OCI-LY7 (cell line): ENCODE results near the gene CEP112. TPM values are rescaled to one million over a fixed set of nuclear protein-coding genes. Genes with fewer than 3 reads are reported as not detected.

ENCODE experiments used
- BruUV-seq: library from RNA; stranded (reverse); fragments of 400-500 nt; replicated peaks from 2 replicates; lab custom pipeline; 2021; lab: Mats Ljungman, UMichigan
- CTCF ChIA-PET: fragments of 300-600 bp; sonication (Branson Sonifier 250); formaldehyde crosslinking; loops from one replicate; lab custom pipeline; 2022; ENCODE audit warnings: antibody characterized with exemption; ENCODE audit not compliant: unreplicated experiment; lab: Charles Lee
- POLR2A ChIA-PET: fragments of 300-600 bp; sonication (Branson Sonifier 250); formaldehyde crosslinking; loops from one replicate; lab custom pipeline; 2022; ENCODE audit warnings: antibody characterized with exemption; lab: Charles Lee
- DNase-seq: peaks from one replicate; pipeline ENCODE4 v3.0.0-alpha.2; 2015; ENCODE audit warnings: low spot score
- H2AFZ ChIP-seq: fragments of 200-600 bp; sonication (generic), shearing (Covaris generic); 2 replicates; pipeline ENCODE4 v1.6.1; 2014; ENCODE audit warnings: mild to moderate bottlenecking, antibody characterized with exemption, low read length, moderate library complexity
- H3K27ac ChIP-seq: fragments of 200-600 bp; sonication (generic); 2 replicates; pipeline ENCODE4 v1.5.1; 2014; ENCODE audit warnings: mixed run types, low read depth, mild to moderate bottlenecking, moderate library complexity, low read length, inconsistent platforms; ENCODE audit not compliant: poor library complexity, severe bottlenecking
- H3K36me3 ChIP-seq: fragments of 200-600 bp; sonication (generic); 2 replicates; pipeline ENCODE4 v1.6.1; 2014; ENCODE audit warnings: mild to moderate bottlenecking, antibody characterized with exemption, low read length, moderate library complexity, mixed read lengths; ENCODE audit not compliant: insufficient read depth
- H3K4me1 ChIP-seq: fragments of 200-600 bp; sonication (generic); 2 replicates; pipeline ENCODE4 v1.5.1; 2014; ENCODE audit warnings: mild to moderate bottlenecking, low read length; ENCODE audit not compliant: insufficient read depth, poor library complexity, severe bottlenecking
- H3K4me2 ChIP-seq: fragments of 200-600 bp; sonication (generic); 2 replicates; pipeline ENCODE4 v1.6.1; 2014; ENCODE audit warnings: mild to moderate bottlenecking, low read length
- H3K4me3 ChIP-seq: fragments of 200-600 bp; sonication (generic); 2 replicates; pipeline ENCODE4 v1.5.1; 2014; ENCODE audit warnings: mild to moderate bottlenecking, low read depth, low read length; ENCODE audit not compliant: poor library complexity, severe bottlenecking
- H3K79me2 ChIP-seq: fragments of 200-600 bp; sonication (generic); 2 replicates; pipeline ENCODE4 v1.6.1; 2016; ENCODE audit warnings: low read depth, mild to moderate bottlenecking, low read length, moderate library complexity, mixed read lengths; ENCODE audit not compliant: insufficient read depth
- H3K9me2 ChIP-seq: fragments of 200-600 bp; sonication (generic); 2 replicates; pipeline ENCODE4 v1.6.1; 2016; ENCODE audit warnings: mild to moderate bottlenecking, low read length, mixed read lengths; ENCODE audit not compliant: insufficient read depth
- H3K9me3 ChIP-seq: fragments of 200-600 bp; sonication (generic); 2 replicates; pipeline ENCODE4 v1.6.1; 2014; ENCODE audit warnings: mild to moderate bottlenecking, mixed run types, low read length, mixed read lengths
- H4K20me1 ChIP-seq: fragments of 200-600 bp; sonication (generic); 2 replicates; pipeline ENCODE4 v1.6.1; 2014; ENCODE audit warnings: mild to moderate bottlenecking, antibody characterized with exemption, low read length, moderate library complexity, mixed read lengths; ENCODE audit not compliant: insufficient read depth
- EZH2phosphoT487 ChIP-seq: fragments of 200-600 bp; sonication (generic); IDR thresholded peaks from 2 replicates; pipeline ENCODE4 v1.6.1; 2018; ENCODE audit warnings: low read depth, borderline replicate concordance, mild to moderate bottlenecking, mixed run types, antibody characterized with exemption, low read length, moderate library complexity, mixed read lengths
- intact Hi-C: fragments of 100-400 bp; cut with micrococcal nuclease; formaldehyde crosslinking; loops from one replicate; pipeline ENCODE4 v1.10.0; 2022; ENCODE audit not compliant: unreplicated experiment
- total RNA-seq, 2 experiments: library from RNA; depleted of rRNA in 1 of 2; stranded (reverse); fragments of >200 nt in 1 of 2; shearing (Covaris generic) in 1 of 2; gene quantifications; 2 replicates each; pipeline ENCODE4 v1.2.3, GENCODE V29; 2014 to 2022
- TF ChIP-seq, protein P1 (sequence below): fragments of 200-600 bp; sonication (generic); conservative IDR thresholded peaks from 2 replicates; pipeline ENCODE4 v1.5.1; 2014; ENCODE audit warnings: mild to moderate bottlenecking, antibody characterized with exemption, low read length, moderate library complexity, mixed read lengths

CEP112 gene
- total RNA-seq, 2 experiments from 2014 or later: 2.7 to 6.9 TPM

DNA sequence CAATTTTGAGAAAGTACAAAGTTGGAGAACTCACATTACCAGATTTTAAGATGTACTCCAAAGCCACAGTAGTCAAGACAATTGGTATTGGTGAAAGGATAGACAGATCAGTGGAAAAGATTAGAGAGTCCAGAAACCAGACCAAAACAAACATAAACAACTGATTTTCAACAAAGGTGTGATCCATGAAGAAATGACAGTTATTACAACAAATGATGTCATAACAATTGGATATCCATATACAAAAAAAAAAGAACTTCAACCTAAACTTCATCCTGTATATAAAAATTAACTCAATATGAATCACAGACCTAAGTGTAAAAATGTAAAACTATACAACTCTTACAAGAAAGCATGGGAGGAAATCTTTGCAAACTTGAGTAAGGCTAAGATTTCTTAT is 8.4 kb downstream of the CEP112 start:
- H3K9me3 ChIP-seq: no peaks in the 10 kb centered on the region
- CTCF ChIA-PET: no interaction called here
- TF ChIP-seq, protein P1, sequence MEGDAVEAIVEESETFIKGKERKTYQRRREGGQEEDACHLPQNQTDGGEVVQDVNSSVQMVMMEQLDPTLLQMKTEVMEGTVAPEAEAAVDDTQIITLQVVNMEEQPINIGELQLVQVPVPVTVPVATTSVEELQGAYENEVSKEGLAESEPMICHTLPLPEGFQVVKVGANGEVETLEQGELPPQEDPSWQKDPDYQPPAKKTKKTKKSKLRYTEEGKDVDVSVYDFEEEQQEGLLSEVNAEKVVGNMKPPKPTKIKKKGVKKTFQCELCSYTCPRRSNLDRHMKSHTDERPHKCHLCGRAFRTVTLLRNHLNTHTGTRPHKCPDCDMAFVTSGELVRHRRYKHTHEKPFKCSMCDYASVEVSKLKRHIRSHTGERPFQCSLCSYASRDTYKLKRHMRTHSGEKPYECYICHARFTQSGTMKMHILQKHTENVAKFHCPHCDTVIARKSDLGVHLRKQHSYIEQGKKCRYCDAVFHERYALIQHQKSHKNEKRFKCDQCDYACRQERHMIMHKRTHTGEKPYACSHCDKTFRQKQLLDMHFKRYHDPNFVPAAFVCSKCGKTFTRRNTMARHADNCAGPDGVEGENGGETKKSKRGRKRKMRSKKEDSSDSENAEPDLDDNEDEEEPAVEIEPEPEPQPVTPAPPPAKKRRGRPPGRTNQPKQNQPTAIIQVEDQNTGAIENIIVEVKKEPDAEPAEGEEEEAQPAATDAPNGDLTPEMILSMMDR: no peak
- TF ChIP-seq EZH2phosphoT487: no peak
- no peaks in the 10 kb centered on the region for H3K9me2 ChIP-seq
- no peak for DNase-seq
- H3K79me2 ChIP-seq: no peaks in the 10 kb centered on the region
- H3K4me3 ChIP-seq: no peak overlapping the region
- no peaks in the 10 kb centered on the region for H4K20me1 ChIP-seq
- H3K36me3 ChIP-seq: peaks cover 8% of the 10 kb centered on the region; the same call in 1 of the 2 replicates
- no peak overlapping the region for H2AFZ ChIP-seq
- BruUV-seq: no TSS peak
- H3K4me1 ChIP-seq: peaks cover 6% of the 10 kb centered on the region
- H3K4me2 ChIP-seq: no peak overlapping the region
- H3K27ac ChIP-seq: no peak overlapping the region
- POLR2A ChIA-PET: interaction anchor here (1.2 kb wide), 1 partner anchor 10 kb away, joined by 4 read pairs; no protein-coding TSS in a partner anchor
- intact Hi-C loops: no loop called here

DNA sequence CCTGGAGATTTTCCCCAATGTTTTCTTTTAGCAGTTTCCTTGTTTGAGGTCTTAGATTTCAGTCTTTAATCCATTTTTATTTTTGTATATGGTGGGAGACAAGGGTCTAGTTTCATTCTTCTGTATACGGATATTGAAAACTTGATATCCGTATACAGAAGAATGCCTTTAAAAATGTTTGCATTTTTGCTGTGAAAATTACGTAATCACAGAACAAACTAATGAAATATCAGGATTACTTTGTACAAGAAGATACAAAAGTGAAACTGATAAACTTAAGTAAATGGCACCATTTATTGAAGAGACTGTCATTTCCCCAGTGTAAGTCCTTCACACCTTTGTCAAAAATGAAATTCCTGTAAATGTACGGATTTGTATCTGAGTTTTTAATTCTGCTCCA is 13.3 kb downstream of the CEP112 start:
- no peaks in the 10 kb centered on the region for H3K4me1 ChIP-seq
- POLR2A ChIA-PET: no interaction called here
- DNase-seq: no peak
- no peaks in the 10 kb centered on the region for H4K20me1 ChIP-seq
- no peak overlapping the region for H3K4me2 ChIP-seq
- no peaks in the 10 kb centered on the region for H3K9me3 ChIP-seq
- no peaks in the 10 kb centered on the region for H3K9me2 ChIP-seq
- H3K4me3 ChIP-seq: no peak overlapping the region
- no TSS peak for BruUV-seq
- H3K79me2 ChIP-seq: no peaks in the 10 kb centered on the region
- no peak overlapping the region for H3K27ac ChIP-seq
- TF ChIP-seq EZH2phosphoT487: no peak
- TF ChIP-seq, protein P1: no peak
- H3K36me3 ChIP-seq: peaks cover 8% of the 10 kb centered on the region; the same call in 1 of the 2 replicates
- CTCF ChIA-PET: no interaction called here
- intact Hi-C loops: no loop called here
- no peak overlapping the region for H2AFZ ChIP-seq

DNA sequence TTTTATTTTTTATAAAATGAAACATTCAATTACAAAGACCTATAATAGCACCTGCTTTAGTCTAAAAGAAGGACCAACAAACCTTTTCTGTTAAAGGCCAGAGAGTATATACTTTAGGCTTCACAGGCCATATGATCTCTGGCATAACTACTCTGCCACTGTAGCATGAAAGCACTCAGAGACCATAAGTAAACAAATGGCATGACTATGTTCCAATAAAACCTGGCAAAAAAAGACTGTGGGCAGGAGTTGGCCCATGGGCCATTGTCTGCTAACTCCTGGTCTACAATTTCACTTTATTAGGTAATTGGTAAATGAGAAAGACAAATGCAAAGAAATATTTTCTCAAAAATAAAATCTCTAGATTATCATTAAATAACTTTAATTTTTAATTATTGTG is 14.9 kb downstream of the CEP112 start:
- no peak overlapping the region for H3K4me3 ChIP-seq
- no peaks in the 10 kb centered on the region for H4K20me1 ChIP-seq
- no peaks in the 10 kb centered on the region for H3K9me2 ChIP-seq
- intact Hi-C loops: no loop called here
- POLR2A ChIA-PET: no interaction called here
- CTCF ChIA-PET: no interaction called here
- no peaks in the 10 kb centered on the region for H3K4me1 ChIP-seq
- no peaks in the 10 kb centered on the region for H3K9me3 ChIP-seq
- no TSS peak for BruUV-seq
- no peak overlapping the region for H3K4me2 ChIP-seq
- no peak for TF ChIP-seq EZH2phosphoT487
- TF ChIP-seq, protein P1: no peak
- no peak overlapping the region for H2AFZ ChIP-seq
- no peaks in the 10 kb centered on the region for H3K79me2 ChIP-seq
- H3K27ac ChIP-seq: no peak overlapping the region
- H3K36me3 ChIP-seq: peaks cover 4% of the 10 kb centered on the region; the same call in 1 of the 2 replicates
- no peak for DNase-seq
